ENCODE results near the gene RPN1. TPM values are rescaled to one million over a fixed set of nuclear protein-coding genes. Genes with fewer than 3 reads are reported as not detected.

RPN1 gene
- total and polyA plus RNA-seq, 2 of the 8 experiments (the other 6 are each of a cell fraction or from before 2014, with no cell fraction given), result 165 to 211 TPM

DNA sequence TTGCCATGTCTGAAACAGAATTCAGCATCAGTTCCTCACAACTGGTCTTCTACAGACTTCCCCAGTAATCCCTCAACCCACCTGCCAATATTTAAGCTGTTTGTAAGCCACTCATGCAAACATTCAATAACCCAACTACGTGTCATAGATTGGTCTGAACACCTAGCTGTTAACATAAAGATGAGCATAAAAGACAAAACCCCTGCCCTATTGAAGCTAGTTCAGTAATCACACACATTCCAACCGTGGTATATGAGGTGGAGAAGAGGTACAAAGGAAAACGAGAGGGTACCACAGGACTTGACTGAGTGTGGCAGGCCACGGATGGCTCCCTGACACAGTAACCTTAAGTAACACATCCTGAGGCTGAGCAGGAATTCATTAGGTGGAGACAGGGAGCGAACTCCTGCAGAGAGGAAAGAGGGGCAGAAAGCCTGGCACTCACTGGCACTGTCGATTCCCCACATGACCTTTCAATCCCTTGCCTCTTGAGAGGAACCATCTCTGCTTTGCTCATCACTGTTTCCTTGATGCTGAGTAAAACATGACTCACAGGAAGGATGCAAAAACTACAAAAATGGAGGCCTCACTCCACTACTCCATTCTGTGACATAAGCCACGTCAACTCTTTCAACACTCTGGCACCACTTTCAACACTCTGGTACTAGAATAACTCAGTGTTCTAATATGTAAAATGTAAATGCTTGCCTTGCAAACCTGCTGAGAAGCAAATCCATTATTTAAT is 31.3 kb downstream of the RPN1 start:
- no peaks in the 10 kb centered on the region for H3K27me3 ChIP-seq (replicated peaks in 1 of 4; ENCODE audit: control insufficient read depth in 3 of 4, extremely low read depth in 1 of 4, insufficient read depth in 3 of 4, low read length in 3 of 4)
- peak overlapping the region in 1 of 4 experiments; percentile 71; a peak in 1 of 8 replicates for H3K4me3 ChIP-seq (ENCODE audit: extremely low read depth in 1 of 4, insufficient read depth in 2 of 4, low read depth in 3 of 4, low read length in 4 of 4)
- H3K79me2 ChIP-seq (ENCODE audit: control insufficient read depth in 1 of 2, insufficient read depth in 2 of 2, low read length in 2 of 2), result 0 out of 4 replicates have a peak, but pooled peaks cover 0 to 4% of the 10 kb centered on the region in 2 experiments
- no peak for FAIRE-seq
- TF ChIP-seq SP2 (IDR thresholded peaks at IDR 0.05; ENCODE audit: low read length) (no peak), SP4 (IDR thresholded peaks at IDR 0.05; ENCODE audit: low read length) (no peak), SIRT6 (IDR thresholded peaks at IDR 0.05; ENCODE audit: low read length) (no peak), CHD2 (IDR thresholded peaks at IDR 0.05; ENCODE audit: low read length) (no peak), SP1 (IDR thresholded peaks at IDR 0.05; ENCODE audit: low read depth, low read length) (no peak), KDM1A (IDR thresholded peaks at IDR 0.05; ENCODE audit: borderline replicate concordance, low read length) (no peak), CHD1 (IDR thresholded peaks at IDR 0.05; ENCODE audit: low read depth, low read length) (no peak), NANOG (IDR thresholded peaks at IDR 0.05; ENCODE audit: insufficient read depth, low read depth, low read length, poor library complexity, severe bottlenecking) (no peak), HDAC6 (IDR thresholded peaks at IDR 0.05; ENCODE audit: low read depth, low read length) (no peak), TAF7 (optimal IDR thresholded peaks at IDR 0.05; ENCODE audit: borderline replicate concordance, low read depth, low read length) (no peak), RAD21 (IDR thresholded peaks at IDR 0.05 in 1 of 2, conservative IDR thresholded peaks at IDR 0.05 in 1 of 2; ENCODE audit: low read depth in 2 of 2, low read length in 2 of 2) (no peak), SRF (IDR thresholded peaks at IDR 0.05; ENCODE audit: low read depth, low read length) (no peak)
- H3K9ac ChIP-seq (replicated peaks in 1 of 4; ENCODE audit: extremely low read depth in 1 of 4, low read depth in 3 of 4, low read length in 3 of 4), result no peak overlapping the region
- ChIA-PET POLR2A (ENCODE audit: partially characterized antibody) (interaction anchor here (0.6 to 0.7 kb wide), 2 partner anchors 10 to 27 kb away, joined by 3 read pairs; no protein-coding TSS in a partner anchor), CTCF (ENCODE audit: partially characterized antibody) (interaction anchor here (0.6 to 2.6 kb wide), 5 partner anchors 9 to 61 kb away, joined by 3 to 12 read pairs (median 7); no protein-coding TSS in a partner anchor)
- peaks cover 7% of the 10 kb centered on the region for H3K79me1 ChIP-seq (ENCODE audit: low read depth, low read length)
- no peaks in the 10 kb centered on the region for H3K9me3 ChIP-seq (ENCODE audit: insufficient read depth in 2 of 2, low read depth in 1 of 2, low read length in 1 of 2)
- H4K91ac ChIP-seq (replicated peaks; ENCODE audit: insufficient read length, low read length), result no peak overlapping the region
- H2BK120ac ChIP-seq (replicated peaks; ENCODE audit: low read depth, low read length), result no peak overlapping the region
- H2BK5ac ChIP-seq (ENCODE audit: low read depth, low read length), result no peak overlapping the region
- no peak overlapping the region for H3K56ac ChIP-seq (replicated peaks; ENCODE audit: insufficient read length, low read depth, low read length)
- H4K20me1 ChIP-seq (replicated peaks in 1 of 2; ENCODE audit: control insufficient read depth in 1 of 2, insufficient read depth in 2 of 2, low read length in 2 of 2), result peaks cover 2 to 12% of the 10 kb centered on the region in 2 experiments
- H4K8ac ChIP-seq (ENCODE audit: extremely low read depth, insufficient read depth, low read length), result no peak overlapping the region
- peaks cover 17 to 36% (median 26%) of the 10 kb centered on the region in 4 experiments for H3K36me3 ChIP-seq (ENCODE audit: control insufficient read depth in 2 of 4, insufficient read depth in 4 of 4, low read length in 3 of 4)
- peak overlapping the region in 1 of 2 experiments; percentile 90; a peak in 1 of 4 replicates for H3K4me2 ChIP-seq (ENCODE audit: insufficient read depth in 1 of 2, low read depth in 2 of 2, low read length in 2 of 2)
- peaks cover 12% of the 10 kb centered on the region for H3K23me2 ChIP-seq (ENCODE audit: low read depth, low read length)
- H3K4me1 ChIP-seq (replicated peaks in 1 of 4; ENCODE audit: control insufficient read depth in 3 of 4, insufficient read depth in 4 of 4, low read length in 3 of 4), result peaks cover 0 to 7% (median 5%) of the 10 kb centered on the region in 4 experiments; a peak in 6 of 7 replicates
- no peak overlapping the region for H2BK15ac ChIP-seq (ENCODE audit: low read length)
- DNase-seq (ENCODE audit: low read depth in 1 of 2, low spot score in 2 of 2), result no peak
- H2BK12ac ChIP-seq (ENCODE audit: low read depth, low read length), result no peak overlapping the region
- H2BK20ac ChIP-seq (ENCODE audit: low read length), result no peak overlapping the region
- no peak overlapping the region for H3K27ac ChIP-seq (ENCODE audit: low read depth, low read length)
- no peak overlapping the region for H3K23ac ChIP-seq (ENCODE audit: insufficient read length)
- H2AFZ ChIP-seq (ENCODE audit: low read length), result no peak overlapping the region
- H2AK5ac ChIP-seq (ENCODE audit: low read depth, low read length), result no peak overlapping the region
- H3K18ac ChIP-seq (ENCODE audit: extremely low read depth, low read length), result no peak overlapping the region
- H3K4ac ChIP-seq (replicated peaks; ENCODE audit: insufficient read length, low read depth, low read length), result no peak overlapping the region
- H3K14ac ChIP-seq (ENCODE audit: insufficient read length), result no peak overlapping the region
- no peak overlapping the region for H4K5ac ChIP-seq (ENCODE audit: insufficient read length, low read depth, low read length)
- WGBS, 2 experiments (ENCODE audit: extremely low coverage in 1 of 2, insufficient coverage in 1 of 2, insufficient read length in 1 of 2, insufficient replicate concordance in 2 of 2, low coverage in 1 of 2, low lambda C conversion rate in 2 of 2, missing lambda C conversion rate in 1 of 2), result 84% methylated on average over 7 of the region's 7 CpGs; no CpG with 5 or more reads in 1 of the 2 experiments
